NT2/D1 (cell line): Measurements from ENCODE around the gene MSRB3.

Experiments
- SUZ12 ChIP-seq: IDR thresholded peaks from 2 replicates; pipeline ENCODE4 v1.6.1; 2011; ENCODE audit not compliant: insufficient read length, insufficient read depth; ENCODE audit errors: extremely low read depth
- YY1 ChIP-seq: IDR thresholded peaks from 2 replicates; pipeline ENCODE4 v1.6.1; 2011; ENCODE audit not compliant: insufficient read length, insufficient read depth
- ZNF274 ChIP-seq: IDR thresholded peaks from 2 replicates; pipeline ENCODE4 v1.6.1; 2011; ENCODE audit warnings: mild to moderate bottlenecking, low read depth, low read length

GRCh38 chr12:65504417-65504816 is 225.9 kb downstream of the MSRB3 start:
- no peak for TF ChIP-seq ZNF274
- no peak for TF ChIP-seq SUZ12
- no peak for TF ChIP-seq YY1
